B cell (primary cell): Measurements from ENCODE around the gene OSGEP. TPM values are rescaled to one million over a fixed set of nuclear protein-coding genes. Genes with fewer than 3 reads are reported as not detected.

Experiments used
- ATAC-seq: fragments of 200-7000 bp; cut with Tn5 transposase; one replicate; pipeline ENCODE4 v1.10.0; 2021; ENCODE audit warnings: low read depth, mild to moderate bottlenecking, moderate number of reproducible peaks, moderate library complexity
- CTCF ChIA-PET: fragments of 350-600 bp; sonication (Branson Sonifier 250); formaldehyde crosslinking; loops from one replicate; lab custom pipeline; 2021; ENCODE audit warnings: antibody characterized with exemption, inconsistent platforms; lab: Charles Lee
- POLR2A ChIA-PET: fragments of 350-600 bp; sonication (Branson Sonifier 250); formaldehyde crosslinking; loops from one replicate; lab custom pipeline; 2021; ENCODE audit warnings: antibody characterized with exemption; lab: Charles Lee
- DNase-seq: peaks from one replicate; pipeline ENCODE4 v3.0.0; 2013
- H2AFZ ChIP-seq: 2 replicates; pipeline ENCODE4 v1.6.1; 2012; ENCODE audit warnings: mild to moderate bottlenecking, low read depth, low read length; ENCODE audit not compliant: insufficient read depth, poor library complexity, severe bottlenecking
- H3K27ac ChIP-seq, 2 donors: 1 replicate in 1 of 2; 2 replicates in 1 of 2; pipeline ENCODE4 v1.5.1; 2012 to 2013; ENCODE audit warnings: low read length in 2 of 2, mild to moderate bottlenecking in 2 of 2, moderate library complexity in 1 of 2
- H3K27me3 ChIP-seq, 4 experiments: fragments of 200-600 bp in 1 of 4; sonication (generic) in 1 of 4; replicated peaks in 1 of 4; 1 replicate in 2 of 4; 2 replicates in 2 of 4; pipeline versions ENCODE4 v1.6.1 to v1.7.0; 2013 to 2016; ENCODE audit warnings: low read length in 3 of 4, mild to moderate bottlenecking in 2 of 4, mixed read lengths in 1 of 4, moderate library complexity in 1 of 4; ENCODE audit not compliant: insufficient read depth in 4 of 4, control insufficient read depth in 3 of 4; ENCODE audit errors: control extremely low read depth in 1 of 4
- H3K36me3 ChIP-seq, 2 experiments: replicated peaks in 1 of 2; 1 replicate in 1 of 2; 2 replicates in 1 of 2; pipeline versions ENCODE4 v1.6.1 to v1.7.1; 2013; ENCODE audit warnings: low read length in 1 of 2; ENCODE audit not compliant: insufficient read depth in 2 of 2, control insufficient read depth in 1 of 2; ENCODE audit errors: control extremely low read depth in 1 of 2, extremely low read depth in 1 of 2
- H3K4me1 ChIP-seq, 2 donors: fragments of 200-600 bp in 1 of 2; sonication (generic) in 1 of 2; 1 replicate in 1 of 2; 2 replicates in 1 of 2; pipeline versions ENCODE4 v1.5.1 to v1.6.1; 2013 to 2017; ENCODE audit warnings: low read length in 2 of 2; ENCODE audit not compliant: control insufficient read depth in 2 of 2, insufficient read depth in 2 of 2
- H3K4me2 ChIP-seq: replicated peaks from 2 replicates; pipeline ENCODE3; 2012; ENCODE audit warnings: mild to moderate bottlenecking, low read depth, low read length; ENCODE audit not compliant: poor library complexity, severe bottlenecking
- H3K4me3 ChIP-seq, 5 experiments: fragments of 200-600 bp in 1 of 5; sonication (generic) in 1 of 5; 1 replicate in 3 of 5; 2 replicates in 2 of 5; pipeline versions ENCODE4 v1.5.1 to v1.7.0; 2011 to 2016; ENCODE audit warnings: low read length in 4 of 5, mild to moderate bottlenecking in 4 of 5, low read depth in 2 of 5, control low read depth in 1 of 5, moderate library complexity in 1 of 5; ENCODE audit not compliant: insufficient read depth in 1 of 5; ENCODE audit errors: control extremely low read depth in 1 of 5, extremely low read depth in 1 of 5
- H3K79me2 ChIP-seq: fragments of 200-600 bp; sonication (generic); one replicate; pipeline ENCODE4 v1.6.0; 2016; ENCODE audit warnings: low read length; ENCODE audit not compliant: control insufficient read depth, insufficient read depth
- H3K9ac ChIP-seq: fragments of 200-600 bp; sonication (generic); 2 replicates; pipeline ENCODE4 v1.6.1; 2017; ENCODE audit warnings: mild to moderate bottlenecking, low read length, moderate library complexity
- H3K9me3 ChIP-seq, 3 donors: one replicate each; pipeline versions ENCODE4 v1.6.1 to v1.7.1; 2013; ENCODE audit warnings: low read length in 2 of 3; ENCODE audit not compliant: control insufficient read depth in 2 of 3, insufficient read depth in 1 of 3; ENCODE audit errors: control extremely low read depth in 1 of 3
- H4K20me1 ChIP-seq: 2 replicates; pipeline ENCODE4 v1.6.0; 2012; ENCODE audit warnings: mild to moderate bottlenecking, low read length; ENCODE audit not compliant: insufficient read depth, control insufficient read depth, poor library complexity, severe bottlenecking
- H3K27ac Mint-ChIP-seq: one replicate; pipeline ENCODE4 v1.8.0; 2021; ENCODE audit warnings: mixed read lengths
- H3K27me3 Mint-ChIP-seq: one replicate; pipeline ENCODE4 v1.8.0; 2021; ENCODE audit warnings: mixed read lengths
- H3K4me1 Mint-ChIP-seq: one replicate; pipeline ENCODE4 v1.8.0; 2021; ENCODE audit warnings: mixed read lengths
- H3K4me3 Mint-ChIP-seq: one replicate; pipeline ENCODE4 v1.8.0; 2021; ENCODE audit warnings: mixed read lengths
- H3K9me3 Mint-ChIP-seq: one replicate; pipeline ENCODE4 v1.8.0; 2022; ENCODE audit warnings: mixed read lengths; ENCODE audit not compliant: insufficient read depth
- WGBS: methylation state at CpG from one replicate; pipeline ENCODE4 v1.1.5; 2013; ENCODE audit warnings: missing lambda C conversion rate; ENCODE audit not compliant: insufficient coverage; 5-methylcytosine and 5-hydroxymethylcytosine counted together
- intact Hi-C: fragments of 100-400 bp; cut with micrococcal nuclease; formaldehyde crosslinking; loops from one replicate; pipeline ENCODE4 v1.10.0; 2022
- polyA plus RNA-seq: library from polyadenylated mRNA; depleted of rRNA; stranded (reverse); fragments of >200 nt; gene quantifications from 2 replicates; pipeline ENCODE4 v1.2.3, GENCODE V29; 2012
- total RNA-seq, 2 donors: library from RNA; stranded (reverse); fragments of 120-200 nt in 1 of 2; gene quantifications; 1 replicate in 1 of 2; 2 replicates in 1 of 2; pipeline versions ENCODE4 v1.2.3 to v1.2.4, GENCODE V29; 2013 to 2022
- TF ChIP-seq, protein P1 (sequence below): fragments of 200-600 bp; IDR thresholded peaks from one replicate; pipeline ENCODE4 v1.8.0; 2022; ENCODE audit warnings: antibody characterized with exemption, mild to moderate bottlenecking

OSGEP gene
- total and polyA plus RNA-seq, 2 donors (not counting 1 experiment from before 2014, with no cell fraction given): 117 to 156 TPM

DNA sequence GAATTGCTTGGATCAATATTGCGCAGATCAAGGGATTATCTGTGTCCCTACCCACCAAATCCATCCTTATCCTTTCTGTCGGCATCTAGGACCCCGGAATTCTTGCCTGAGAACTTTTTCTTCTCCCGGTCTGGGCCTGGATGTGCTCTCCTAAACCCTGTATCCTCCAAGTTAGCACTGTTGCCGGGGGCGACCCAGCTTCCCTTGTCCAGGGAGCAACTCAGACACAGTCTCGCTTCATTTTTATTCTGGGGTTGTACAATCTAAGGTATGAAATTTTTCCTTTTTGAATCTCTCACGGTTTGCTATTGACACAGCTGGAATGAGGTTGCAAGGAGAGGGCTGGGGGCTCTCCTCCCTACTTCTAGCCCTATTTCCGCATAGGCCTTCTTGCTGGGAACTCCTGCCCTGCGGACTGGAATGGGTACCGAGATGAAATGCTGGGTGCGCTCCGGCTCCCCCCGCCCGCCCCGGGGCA lies 14.2 kb upstream of the OSGEP start:
- H4K20me1 ChIP-seq: peaks cover 14% of the 10 kb centered on the region
- intact Hi-C loops: loop anchor here (1.0 to 10.0 kb wide), 5 partner anchors 8 to 986 kb away; partner anchors contain the start of genes APEX1, CHD8, PARP2 and PIP4P1
- Mint-ChIP-seq H3K4me1 (peaks cover 52% of the 10 kb centered on the region), H3K4me3 (peak overlapping the region; percentile 100), H3K27me3 (no peaks in the 10 kb centered on the region), H3K27ac (peak overlapping the region; percentile 96), H3K9me3 (no peaks in the 10 kb centered on the region)
- no peaks in the 10 kb centered on the region for H3K9me3 ChIP-seq
- TF ChIP-seq, protein P1, sequence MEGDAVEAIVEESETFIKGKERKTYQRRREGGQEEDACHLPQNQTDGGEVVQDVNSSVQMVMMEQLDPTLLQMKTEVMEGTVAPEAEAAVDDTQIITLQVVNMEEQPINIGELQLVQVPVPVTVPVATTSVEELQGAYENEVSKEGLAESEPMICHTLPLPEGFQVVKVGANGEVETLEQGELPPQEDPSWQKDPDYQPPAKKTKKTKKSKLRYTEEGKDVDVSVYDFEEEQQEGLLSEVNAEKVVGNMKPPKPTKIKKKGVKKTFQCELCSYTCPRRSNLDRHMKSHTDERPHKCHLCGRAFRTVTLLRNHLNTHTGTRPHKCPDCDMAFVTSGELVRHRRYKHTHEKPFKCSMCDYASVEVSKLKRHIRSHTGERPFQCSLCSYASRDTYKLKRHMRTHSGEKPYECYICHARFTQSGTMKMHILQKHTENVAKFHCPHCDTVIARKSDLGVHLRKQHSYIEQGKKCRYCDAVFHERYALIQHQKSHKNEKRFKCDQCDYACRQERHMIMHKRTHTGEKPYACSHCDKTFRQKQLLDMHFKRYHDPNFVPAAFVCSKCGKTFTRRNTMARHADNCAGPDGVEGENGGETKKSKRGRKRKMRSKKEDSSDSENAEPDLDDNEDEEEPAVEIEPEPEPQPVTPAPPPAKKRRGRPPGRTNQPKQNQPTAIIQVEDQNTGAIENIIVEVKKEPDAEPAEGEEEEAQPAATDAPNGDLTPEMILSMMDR: no peak
- H3K4me3 ChIP-seq: peak overlapping the region in 4 of 5 experiments; percentile 88 to 99 (median 98)
- H3K79me2 ChIP-seq: peaks cover 46% of the 10 kb centered on the region
- H3K27me3 ChIP-seq: no peaks in the 10 kb centered on the region
- peak overlapping the region; percentile 67 for H2AFZ ChIP-seq
- CTCF ChIA-PET: interaction anchor here (1.6 to 3.6 kb wide), 2 partner anchors 9 to 54 kb away, joined by 3 to 23 read pairs; partner anchors contain the start of gene TEP1
- peaks cover 12 to 21% of the 10 kb centered on the region in 2 experiments for H3K36me3 ChIP-seq
- peak overlapping the region; percentile 73 to 81 for H3K27ac ChIP-seq
- ATAC-seq (no peak), DNase-seq (no peak)
- peak overlapping the region; percentile 84 for H3K9ac ChIP-seq
- peak overlapping the region; percentile 84 for H3K4me2 ChIP-seq
- WGBS: 36% methylated on average over 15 of the region's 16 CpGs
- peaks cover 35 to 38% of the 10 kb centered on the region in 2 donors for H3K4me1 ChIP-seq
- POLR2A ChIA-PET: interaction anchor here (1.9 kb wide), 1 partner anchor 8 kb away, joined by 20 read pairs; the partner anchor contains the start of gene PIP4P1
